T-helper 1 cell treated with Interleukin-12 subunit alpha and Interleukin-12 subunit beta and Interleukin-4 antibody, amounts not matched to agents 30 μg/mL and 1 μg/mL, for 36 hours (primary cell): Measurements from ENCODE around the gene IL17D.

Experiments
- H3K27ac Mint-ChIP-seq: one replicate; pipeline ENCODE4 v1.8.0; 2021; ENCODE audit warnings: mild to moderate bottlenecking, mixed read lengths
- H3K27me3 Mint-ChIP-seq: one replicate; pipeline ENCODE4 v1.8.0; 2021; ENCODE audit warnings: low read depth, mixed read lengths
- H3K36me3 Mint-ChIP-seq: one replicate; pipeline ENCODE4 v1.8.0; 2021; ENCODE audit warnings: low read depth, mixed read lengths
- H3K4me1 Mint-ChIP-seq: one replicate; pipeline ENCODE4 v1.8.0; 2021; ENCODE audit warnings: low read depth, mixed read lengths
- H3K4me3 Mint-ChIP-seq: one replicate; pipeline ENCODE4 v1.8.0; 2021; ENCODE audit warnings: mild to moderate bottlenecking, moderate library complexity, mixed read lengths
- H3K9me3 Mint-ChIP-seq: one replicate; pipeline ENCODE4 v1.8.0; 2021; ENCODE audit warnings: mixed read lengths

IL17D gene

GRCh38 chr13:20704459-20705069 lies 1.1 kb downstream of the IL17D start:
- Mint-ChIP-seq H3K36me3 (peaks cover 2% of the 10 kb centered on the region), H3K4me3 (peak overlapping the region; percentile 76), H3K27ac (no peak overlapping the region), H3K27me3 (peaks cover 41% of the 10 kb centered on the region), H3K9me3 (no peaks in the 10 kb centered on the region), H3K4me1 (peaks cover 5% of the 10 kb centered on the region)

GRCh38 chr13:20706661-20707060 lies 3.2 kb downstream of the IL17D start:
- H3K36me3 Mint-ChIP-seq: peaks cover 2% of the 10 kb centered on the region
- H3K4me1 Mint-ChIP-seq: peaks cover 5% of the 10 kb centered on the region
- H3K4me3 Mint-ChIP-seq: no peak overlapping the region
- H3K27me3 Mint-ChIP-seq: peaks cover 22% of the 10 kb centered on the region
- no peak overlapping the region for H3K27ac Mint-ChIP-seq
- H3K9me3 Mint-ChIP-seq: no peaks in the 10 kb centered on the region

- H3K27ac Mint-ChIP-seq: no peak overlapping the region
- no peaks in the 10 kb centered on the region for H3K9me3 Mint-ChIP-seq
- H3K36me3 Mint-ChIP-seq: no peaks in the 10 kb centered on the region
- H3K4me1 Mint-ChIP-seq: peaks cover 4% of the 10 kb centered on the region
- H3K27me3 Mint-ChIP-seq: peaks cover 15% of the 10 kb centered on the region
- H3K4me3 Mint-ChIP-seq: no peak overlapping the region
Observed at GRCh38 chr13:20708216-20708615, 4.7 kb downstream of the IL17D start.

- no peaks in the 10 kb centered on the region for H3K36me3 Mint-ChIP-seq
- H3K9me3 Mint-ChIP-seq: no peaks in the 10 kb centered on the region
- H3K27me3 Mint-ChIP-seq: peaks cover 24% of the 10 kb centered on the region
- H3K4me3 Mint-ChIP-seq: no peak overlapping the region
- no peak overlapping the region for H3K27ac Mint-ChIP-seq
- peaks cover 8% of the 10 kb centered on the region for H3K4me1 Mint-ChIP-seq
Observed at GRCh38 chr13:20709369-20709768, 5.9 kb downstream of the IL17D start.

- no peak overlapping the region for H3K4me3 Mint-ChIP-seq
- peaks cover 22% of the 10 kb centered on the region for H3K27me3 Mint-ChIP-seq
- H3K27ac Mint-ChIP-seq: no peak overlapping the region
- no peaks in the 10 kb centered on the region for H3K9me3 Mint-ChIP-seq
- no peaks in the 10 kb centered on the region for H3K36me3 Mint-ChIP-seq
- H3K4me1 Mint-ChIP-seq: peaks cover 5% of the 10 kb centered on the region
Observed at GRCh38 chr13:20709782-20710181, 6.3 kb downstream of the IL17D start.

GRCh38 chr13:20711301-20712044 lies 8.0 kb downstream of the IL17D start:
- peaks cover 5% of the 10 kb centered on the region for H3K4me1 Mint-ChIP-seq
- no peaks in the 10 kb centered on the region for H3K9me3 Mint-ChIP-seq
- H3K27ac Mint-ChIP-seq: no peak overlapping the region
- H3K27me3 Mint-ChIP-seq: peaks cover 19% of the 10 kb centered on the region
- no peak overlapping the region for H3K4me3 Mint-ChIP-seq
- no peaks in the 10 kb centered on the region for H3K36me3 Mint-ChIP-seq

- Mint-ChIP-seq H3K27ac (no peak overlapping the region), H3K36me3 (no peaks in the 10 kb centered on the region), H3K4me3 (no peak overlapping the region), H3K9me3 (no peaks in the 10 kb centered on the region), H3K27me3 (peaks cover 19% of the 10 kb centered on the region), H3K4me1 (peaks cover 5% of the 10 kb centered on the region)
Observed at GRCh38 chr13:20713014-20713376, 9.5 kb downstream of the IL17D start.

- Mint-ChIP-seq H3K27me3 (peaks cover 19% of the 10 kb centered on the region), H3K4me1 (peaks cover 5% of the 10 kb centered on the region), H3K9me3 (no peaks in the 10 kb centered on the region), H3K27ac (no peak overlapping the region), H3K4me3 (no peak overlapping the region), H3K36me3 (no peaks in the 10 kb centered on the region)
Observed at GRCh38 chr13:20713751-20714150, 10.3 kb downstream of the IL17D start.

GRCh38 chr13:20714161-20714560 lies 10.7 kb downstream of the IL17D start:
- Mint-ChIP-seq H3K4me3 (no peak overlapping the region), H3K27ac (no peak overlapping the region), H3K36me3 (no peaks in the 10 kb centered on the region), H3K4me1 (peaks cover 5% of the 10 kb centered on the region), H3K9me3 (no peaks in the 10 kb centered on the region), H3K27me3 (peaks cover 19% of the 10 kb centered on the region)

- Mint-ChIP-seq H3K9me3 (no peaks in the 10 kb centered on the region), H3K4me3 (no peak overlapping the region), H3K4me1 (peaks cover 5% of the 10 kb centered on the region), H3K27me3 (peaks cover 19% of the 10 kb centered on the region), H3K27ac (no peak overlapping the region), H3K36me3 (no peaks in the 10 kb centered on the region)
Observed at GRCh38 chr13:20714563-20715329, 11.2 kb downstream of the IL17D start.

GRCh38 chr13:20715330-20715712 lies 11.8 kb downstream of the IL17D start:
- H3K27me3 Mint-ChIP-seq: peaks cover 19% of the 10 kb centered on the region
- no peaks in the 10 kb centered on the region for H3K9me3 Mint-ChIP-seq
- H3K27ac Mint-ChIP-seq: no peak overlapping the region
- no peak overlapping the region for H3K4me3 Mint-ChIP-seq
- H3K36me3 Mint-ChIP-seq: no peaks in the 10 kb centered on the region
- H3K4me1 Mint-ChIP-seq: peaks cover 5% of the 10 kb centered on the region

- Mint-ChIP-seq H3K4me1 (peaks cover 5% of the 10 kb centered on the region), H3K27ac (no peak overlapping the region), H3K27me3 (peaks cover 24% of the 10 kb centered on the region), H3K4me3 (no peak overlapping the region), H3K36me3 (no peaks in the 10 kb centered on the region), H3K9me3 (no peaks in the 10 kb centered on the region)
Observed at GRCh38 chr13:20716951-20717350, 13.5 kb downstream of the IL17D start.

- no peak overlapping the region for H3K27ac Mint-ChIP-seq
- H3K4me3 Mint-ChIP-seq: no peak overlapping the region
- H3K36me3 Mint-ChIP-seq: no peaks in the 10 kb centered on the region
- peaks cover 28% of the 10 kb centered on the region for H3K27me3 Mint-ChIP-seq
- peaks cover 4% of the 10 kb centered on the region for H3K4me1 Mint-ChIP-seq
- H3K9me3 Mint-ChIP-seq: no peaks in the 10 kb centered on the region
Observed at GRCh38 chr13:20717581-20718542, 14.4 kb downstream of the IL17D start.

GRCh38 chr13:20718958-20719566 lies 15.6 kb downstream of the IL17D start:
- peaks cover 18% of the 10 kb centered on the region for H3K27me3 Mint-ChIP-seq
- H3K4me1 Mint-ChIP-seq: peaks cover 1% of the 10 kb centered on the region
- H3K27ac Mint-ChIP-seq: no peak overlapping the region
- no peak overlapping the region for H3K4me3 Mint-ChIP-seq
- H3K36me3 Mint-ChIP-seq: no peaks in the 10 kb centered on the region
- no peaks in the 10 kb centered on the region for H3K9me3 Mint-ChIP-seq
